22Rv1 (cell line): Measurements from ENCODE around the gene SMAD3.

Experiments
- H3K27ac ChIP-seq: fragments of 450-650 bp; 2 replicates; pipeline ENCODE4 v1.5.1; 2017
- CTCF ChIP-seq: fragments of 450-650 bp; IDR thresholded peaks from 2 replicates; pipeline ENCODE4 v1.5.1; 2017; ENCODE audit warnings: mild to moderate bottlenecking
- ZFX ChIP-seq: fragments of 450-650 bp; IDR thresholded peaks from 2 replicates; pipeline ENCODE4 v1.6.1; 2017; ENCODE audit warnings: antibody characterized with exemption, borderline replicate concordance

The SMAD3 gene

GRCh38 chr15:67085818-67086636, 20.6 kb downstream of the SMAD3 start:
- TF ChIP-seq CTCF (no peak), ZFX (no peak)
- no peak overlapping the region for H3K27ac ChIP-seq

GRCh38 chr15:67086637-67086914, 21.2 kb downstream of the SMAD3 start:
- TF ChIP-seq ZFX = no peak
- no peak overlapping the region for H3K27ac ChIP-seq

- no peak overlapping the region for H3K27ac ChIP-seq
These were observed 22.2 kb downstream of the SMAD3 start for GRCh38 chr15:67087507-67088172.

GRCh38 chr15:67089217-67090193, 24.1 kb downstream of the SMAD3 start:
- no peak for TF ChIP-seq ZFX
- TF ChIP-seq CTCF = no peak
- H3K27ac ChIP-seq = no peak overlapping the region

More at GRCh38 chr15:67087507-67088172, 22.2 kb downstream of the SMAD3 start:
- no peak for TF ChIP-seq CTCF
- no peak for TF ChIP-seq ZFX

- TF ChIP-seq CTCF (no peak), ZFX (no peak)
- H3K27ac ChIP-seq = no peak overlapping the region
These were observed 25.1 kb downstream of the SMAD3 start for GRCh38 chr15:67090297-67091070.

GRCh38 chr15:67091071-67091979, 25.9 kb downstream of the SMAD3 start:
- H3K27ac ChIP-seq = no peak overlapping the region
- TF ChIP-seq CTCF (no peak), ZFX (no peak)
